GM20000 (cell line): ENCODE results near the gene RCBTB2.

Source experiments
- DNase-seq: peaks from one replicate; pipeline ENCODE4 v3.0.0; 2012; ENCODE audit warnings: low spot score
- CTCF ChIP-seq: IDR thresholded peaks from 2 replicates; pipeline ENCODE4 v1.5.1; 2012; ENCODE audit warnings: mild to moderate bottlenecking, control low read depth; ENCODE audit errors: extremely low read depth, missing control alignments

The RCBTB2 gene

GRCh38 chr13:48486362-48486761 lies 46.5 kb downstream of the RCBTB2 start:
- DNase-seq, result no peak
- no peak for TF ChIP-seq CTCF

- TF ChIP-seq CTCF, result no peak
- DNase-seq, result no peak
Measured at GRCh38 chr13:48485432-48485831, 47.4 kb downstream of the RCBTB2 start.

GRCh38 chr13:48483575-48483974 lies 49.3 kb downstream of the RCBTB2 start:
- TF ChIP-seq CTCF, result no peak
- no peak for DNase-seq

- no peak for TF ChIP-seq CTCF
- no peak for DNase-seq
Measured at GRCh38 chr13:48478391-48478790, 54.5 kb downstream of the RCBTB2 start.

- no peak for TF ChIP-seq CTCF
- DNase-seq, result no peak
Measured at GRCh38 chr13:48477191-48477855, 55.6 kb downstream of the RCBTB2 start.

- DNase-seq, result no peak
- no peak for TF ChIP-seq CTCF
Measured at GRCh38 chr13:48476686-48477085, 56.2 kb downstream of the RCBTB2 start.

GRCh38 chr13:48476215-48476614 lies 56.7 kb downstream of the RCBTB2 start:
- TF ChIP-seq CTCF, result no peak

More at GRCh38 chr13:48476215-48476614, 56.7 kb downstream of the RCBTB2 start:
- no peak for DNase-seq
